ENCODE measurements around the gene PIGM.

PIGM gene

DNA sequence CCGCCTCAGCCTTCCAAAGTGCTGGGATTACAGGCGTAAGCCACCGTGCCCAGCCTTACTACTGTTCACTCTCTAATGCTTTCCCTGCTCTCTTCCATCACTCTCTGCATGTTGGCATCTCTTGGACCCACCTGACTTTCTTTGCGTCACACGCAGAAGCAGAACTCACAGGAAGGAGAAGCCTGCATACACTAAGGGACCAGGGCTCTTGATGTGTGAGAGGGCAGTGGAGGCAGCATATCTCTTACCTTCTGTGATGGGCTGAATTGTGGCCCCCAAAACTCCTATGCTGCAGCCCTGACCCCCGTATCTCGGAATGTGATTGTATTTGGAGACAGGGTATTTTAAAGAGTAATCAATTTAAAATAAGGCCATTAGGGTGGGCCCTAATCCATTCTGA, 51.0 kb downstream of the PIGM start:
- in situ Hi-C loops (cut with MboI; ENCODE audit: low sequenced_read_pairs, unreplicated experiment): no loop called here
- no peak for DNase-seq (ENCODE audit: low spot score)
- TF ChIP-seq CTCF (IDR thresholded peaks at IDR 0.05; ENCODE audit: borderline replicate concordance, control extremely low read depth, extremely low read depth, insufficient read depth, missing control alignments): no peak

DNA sequence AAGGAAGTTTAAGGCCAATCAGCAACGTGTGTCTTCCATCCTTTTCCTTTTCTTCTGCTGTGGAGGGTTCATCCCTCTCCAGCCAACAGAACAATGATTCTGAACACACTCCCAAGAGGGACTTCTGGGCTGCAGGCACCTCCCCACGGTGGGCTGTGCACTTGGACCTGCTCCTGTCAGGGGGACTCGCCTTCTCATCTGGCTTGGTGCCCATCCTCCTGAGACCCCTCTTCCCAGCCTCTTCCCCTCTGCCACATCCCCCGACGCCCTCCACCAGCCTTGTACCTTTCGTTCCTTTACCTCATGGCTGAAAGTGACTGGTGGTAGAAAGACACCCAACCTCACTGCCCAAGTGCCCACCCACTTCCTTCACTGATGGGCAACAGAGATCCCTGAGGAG, 51.7 kb downstream of the PIGM start:
- no peak for TF ChIP-seq CTCF (IDR thresholded peaks at IDR 0.05; ENCODE audit: borderline replicate concordance, control extremely low read depth, extremely low read depth, insufficient read depth, missing control alignments)
- in situ Hi-C loops (cut with MboI; ENCODE audit: low sequenced_read_pairs, unreplicated experiment): no loop called here
- no peak for DNase-seq (ENCODE audit: low spot score)

DNA sequence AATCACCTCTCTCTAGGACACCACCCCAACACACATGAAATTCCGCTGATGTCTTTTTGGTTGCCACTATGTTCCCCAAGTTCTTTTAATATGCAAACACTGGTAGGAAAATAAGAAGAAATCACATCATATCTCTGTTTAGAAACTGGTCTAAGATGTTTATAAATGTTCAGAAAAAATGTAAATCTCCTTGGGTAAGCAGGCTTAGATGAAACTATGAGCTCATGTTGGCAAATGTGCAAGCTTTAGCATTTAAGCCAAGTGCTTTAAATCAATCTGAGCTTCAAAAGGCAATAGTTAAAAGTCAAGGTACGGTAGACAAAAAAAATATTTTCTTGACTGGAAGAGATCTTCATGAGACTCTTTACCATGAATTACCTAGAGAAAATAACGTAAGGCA, 52.5 kb downstream of the PIGM start:
- in situ Hi-C loops (cut with MboI; ENCODE audit: low sequenced_read_pairs, unreplicated experiment): no loop called here
- DNase-seq (ENCODE audit: low spot score): no peak
- TF ChIP-seq CTCF (IDR thresholded peaks at IDR 0.05; ENCODE audit: borderline replicate concordance, control extremely low read depth, extremely low read depth, insufficient read depth, missing control alignments): no peak

DNA sequence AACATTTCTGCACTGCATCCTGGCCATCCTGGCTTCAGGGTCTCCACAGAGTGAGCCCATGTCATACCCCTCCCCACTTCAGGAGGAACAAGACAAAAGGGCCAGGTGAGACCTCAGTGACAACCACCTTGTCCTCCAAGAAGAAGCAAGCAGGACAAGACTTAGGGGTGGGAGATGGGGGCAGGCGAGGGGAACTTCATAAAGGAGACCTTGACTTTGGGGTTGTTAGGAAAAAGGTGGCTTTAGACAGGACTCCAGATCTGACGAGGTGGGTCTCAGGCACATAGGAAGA, 53.7 kb downstream of the PIGM start:
- no peak for TF ChIP-seq CTCF (IDR thresholded peaks at IDR 0.05; ENCODE audit: borderline replicate concordance, control extremely low read depth, extremely low read depth, insufficient read depth, missing control alignments)
- DNase-seq (ENCODE audit: low spot score): no peak
- in situ Hi-C loops (cut with MboI; ENCODE audit: low sequenced_read_pairs, unreplicated experiment): no loop called here

DNA sequence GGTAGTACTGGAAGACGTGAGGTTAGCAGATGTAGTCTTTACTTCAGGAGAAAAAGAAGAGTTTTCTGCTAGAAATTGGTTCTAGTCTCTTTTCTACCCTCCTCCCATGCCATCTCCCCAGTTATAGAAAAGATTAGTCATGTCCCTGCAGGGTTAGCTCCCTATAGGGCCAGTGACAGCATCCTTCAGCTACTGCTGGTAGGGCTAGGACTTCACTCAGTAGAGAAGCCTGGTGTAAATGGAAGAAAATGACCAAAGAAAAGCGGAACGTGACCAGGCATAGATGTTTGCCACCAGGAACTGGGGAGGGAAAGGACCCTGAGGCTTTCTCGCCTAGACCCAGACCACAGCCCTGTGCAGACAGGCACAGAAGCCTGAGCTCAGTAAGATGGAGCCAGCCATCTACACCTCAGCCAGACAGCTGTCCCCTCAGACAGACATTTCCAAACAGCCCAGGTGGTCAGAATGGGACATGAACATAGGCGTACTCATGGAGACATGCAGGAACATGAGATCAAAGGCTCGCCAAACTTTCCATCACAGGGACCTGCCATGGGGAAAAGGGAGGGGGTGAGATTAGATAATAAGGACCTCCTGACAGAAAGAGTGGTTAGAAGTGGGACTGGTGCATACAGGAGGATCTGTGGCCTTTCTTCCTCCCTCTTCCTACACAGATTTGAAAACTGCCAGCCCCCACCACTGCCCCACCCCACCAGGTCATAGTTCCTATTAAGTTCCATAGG, 54.3 kb downstream of the PIGM start:
- no peak for TF ChIP-seq CTCF (IDR thresholded peaks at IDR 0.05; ENCODE audit: borderline replicate concordance, control extremely low read depth, extremely low read depth, insufficient read depth, missing control alignments)

More for the DNA sequence above, 54.3 kb downstream of the PIGM start:
- DNase-seq (ENCODE audit: low spot score): no peak
- in situ Hi-C loops (cut with MboI; ENCODE audit: low sequenced_read_pairs, unreplicated experiment): no loop called here

Data from GM13976 (cell line).